Mucosa of descending colon (tissue), 3 donors: Measurements from ENCODE around the gene PPP1R27. TPM values are rescaled to one million over a fixed set of nuclear protein-coding genes. Genes with fewer than 3 reads are reported as not detected.

Source experiments
- ATAC-seq: fragments of 200-7000 bp; cut with Tn5 transposase; one replicate; pipeline ENCODE4 v1.9.1; 2020; ENCODE audit warnings: mild to moderate bottlenecking, moderate library complexity
- DNase-seq, 3 donors: peaks; one replicate each; pipeline ENCODE4 v3.0.0-alpha.2; 2020
- H3K36me3 ChIP-seq: fragments of 200-600 bp; one replicate; pipeline ENCODE4 v1.8.0; 2021; ENCODE audit warnings: low read depth, mild to moderate bottlenecking
- H3K4me1 ChIP-seq: fragments of 200-600 bp; one replicate; pipeline ENCODE4 v1.8.0; 2021; ENCODE audit warnings: low read depth, mild to moderate bottlenecking
- H3K4me3 ChIP-seq: fragments of 200-600 bp; one replicate; pipeline ENCODE4 v1.8.0; 2021; ENCODE audit warnings: mild to moderate bottlenecking
- H3K9me3 ChIP-seq: fragments of 200-600 bp; one replicate; pipeline ENCODE4 v1.8.0; 2021; ENCODE audit warnings: mild to moderate bottlenecking
- CTCF ChIP-seq: fragments of 200-600 bp; IDR thresholded peaks from one replicate; pipeline ENCODE4 v1.8.0; 2022; ENCODE audit warnings: antibody characterized with exemption, mild to moderate bottlenecking
- intact Hi-C, 2 donors: fragments of 100-400 bp; cut with DNase I in 1 of 2; cut with micrococcal nuclease in 1 of 2; formaldehyde crosslinking; loops; one replicate each; pipeline versions ENCODE4 v1.11.0 to v1.11.1; 2022; cut with DNase I, micrococcal nuclease
- total RNA-seq, 3 donors: library from RNA; stranded (reverse); fragmentation: NEBNext Ultra II Directional in 2 of 3; extraction: Animal tissue kit (Norgen Biotek cat#: 25700) in 2 of 3; gene quantifications; one replicate each; pipeline versions ENCODE4 v1.2.1 to v1.2.4, GENCODE V29; 2021 to 2023
- donor health status: DM: no; HTN: no; CAD: no; lungs with moderate emphysema.
- donor health status: DM: no; HTN: no; CAD: no.
- donor health status: DM: no; HTN: yes; CAD: no.

Gene PPP1R27
- total RNA-seq, 3 donors from 2014 or later = 0.52 to 0.84 TPM; not detected in 1

GRCh38 chr17:81868674-81869220 is 33.9 kb upstream of the PPP1R27 start:
- Histone ChIP-seq H3K36me3 (no peaks in the 10 kb centered on the region), H3K4me3 (no peak overlapping the region), H3K9me3 (no peaks in the 10 kb centered on the region), H3K4me1 (peaks cover 70% of the 10 kb centered on the region)
- no peak for TF ChIP-seq CTCF
- peak in 2 of 3 donors; percentile 35 to 76 for DNase-seq
- intact Hi-C loops = no loop called here
- no peak for ATAC-seq

- no peaks in the 10 kb centered on the region for H3K36me3 ChIP-seq
- no peak for ATAC-seq
- no peaks in the 10 kb centered on the region for H3K9me3 ChIP-seq
- TF ChIP-seq CTCF = no peak
- DNase-seq = peak in 2 of 3 donors; percentile 47 to 57
- H3K4me3 ChIP-seq = no peak overlapping the region
- H3K4me1 ChIP-seq = peaks cover 70% of the 10 kb centered on the region
- intact Hi-C loops = no loop called here
Measured at GRCh38 chr17:81867991-81868673, 33.3 kb upstream of the PPP1R27 start.

GRCh38 chr17:81867170-81867990 is 32.5 kb upstream of the PPP1R27 start:
- H3K4me1 ChIP-seq = peaks cover 71% of the 10 kb centered on the region
- peak; percentile 30 to 75 (median 70) for DNase-seq
- no peak for TF ChIP-seq CTCF
- H3K4me3 ChIP-seq = no peak overlapping the region
- H3K9me3 ChIP-seq = no peaks in the 10 kb centered on the region
- intact Hi-C loops = no loop called here
- H3K36me3 ChIP-seq = no peaks in the 10 kb centered on the region
- peak; percentile 5 for ATAC-seq

GRCh38 chr17:81866440-81867169 is 31.8 kb upstream of the PPP1R27 start:
- no peaks in the 10 kb centered on the region for H3K9me3 ChIP-seq
- intact Hi-C loops = no loop called here
- DNase-seq = no peak
- no peaks in the 10 kb centered on the region for H3K36me3 ChIP-seq
- no peak overlapping the region for H3K4me3 ChIP-seq
- H3K4me1 ChIP-seq = peaks cover 71% of the 10 kb centered on the region
- TF ChIP-seq CTCF = no peak
- no peak for ATAC-seq

- no peak for TF ChIP-seq CTCF
- Histone ChIP-seq H3K36me3 (no peaks in the 10 kb centered on the region), H3K4me3 (no peak overlapping the region), H3K9me3 (no peaks in the 10 kb centered on the region), H3K4me1 (peaks cover 73% of the 10 kb centered on the region)
- intact Hi-C loops = no loop called here
- ATAC-seq (peak; percentile 68), DNase-seq (peak; percentile 95 to 97 (median 96))
Measured at GRCh38 chr17:81865733-81866439, 31.0 kb upstream of the PPP1R27 start.
